Amniotic epithelial cell (primary cell): Measurements from ENCODE around the gene FSTL3.
"Not testable (repeated sequence)": the region's sequence is repeated elsewhere in the genome, so short reads cannot be mapped to it uniquely, and the experiment has no call there.

Experiments used
- DNase-seq: peaks from one replicate; pipeline ENCODE4 v3.0.0-alpha.2; 2010; ENCODE audit warnings: low read depth

The FSTL3 gene

DNA sequence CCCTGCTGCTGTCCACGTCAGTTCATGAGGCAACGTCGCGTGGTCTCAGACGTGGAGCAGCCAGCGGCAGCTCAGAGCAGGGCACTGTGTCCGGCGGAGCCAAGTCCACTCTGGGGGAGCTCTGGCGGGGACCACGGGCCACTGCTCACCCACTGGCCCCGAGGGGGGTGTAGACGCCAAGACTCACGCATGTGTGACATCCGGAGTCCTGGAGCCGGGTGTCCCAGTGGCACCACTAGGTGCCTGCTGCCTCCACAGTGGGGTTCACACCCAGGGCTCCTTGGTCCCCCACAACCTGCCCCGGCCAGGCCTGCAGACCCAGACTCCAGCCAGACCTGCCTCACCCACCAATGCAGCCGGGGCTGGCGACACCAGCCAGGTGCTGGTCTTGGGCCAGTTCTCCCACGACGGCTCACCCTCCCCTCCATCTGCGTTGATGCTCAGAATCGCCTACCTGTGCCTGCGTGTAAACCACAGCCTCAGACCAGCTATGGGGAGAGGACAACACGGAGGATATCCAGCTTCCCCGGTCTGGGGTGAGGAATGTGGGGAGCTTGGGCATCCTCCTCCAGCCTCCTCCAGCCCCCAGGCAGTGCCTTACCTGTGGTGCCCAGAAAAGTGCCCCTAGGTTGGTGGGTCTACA is 6.6 kb downstream of the FSTL3 start:
- DNase-seq = no peak

DNA sequence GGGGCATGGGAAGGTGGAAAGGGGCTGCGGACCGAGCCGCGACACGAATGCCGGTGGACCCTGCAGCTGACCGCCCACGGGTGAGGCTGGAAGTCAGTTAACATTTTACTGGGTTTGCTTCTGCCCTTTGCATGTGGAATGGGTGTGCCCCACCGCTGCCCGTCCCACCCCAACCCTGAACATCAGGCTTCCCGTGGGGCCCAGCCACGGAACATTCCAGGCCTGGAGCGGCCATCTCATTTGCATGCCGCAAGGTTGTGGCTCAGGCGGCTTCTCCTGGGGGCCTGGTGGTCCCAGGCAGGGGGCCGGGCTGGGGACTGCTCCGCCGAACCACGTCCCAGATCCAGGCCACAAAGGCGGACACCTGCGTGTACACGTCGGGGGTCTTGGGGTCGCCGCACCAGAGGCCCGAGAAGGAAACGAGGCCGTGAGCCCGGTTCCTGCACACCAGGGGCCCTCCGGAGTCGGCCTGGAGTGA is 9.3 kb downstream of the FSTL3 start:
- no peak for DNase-seq

DNA sequence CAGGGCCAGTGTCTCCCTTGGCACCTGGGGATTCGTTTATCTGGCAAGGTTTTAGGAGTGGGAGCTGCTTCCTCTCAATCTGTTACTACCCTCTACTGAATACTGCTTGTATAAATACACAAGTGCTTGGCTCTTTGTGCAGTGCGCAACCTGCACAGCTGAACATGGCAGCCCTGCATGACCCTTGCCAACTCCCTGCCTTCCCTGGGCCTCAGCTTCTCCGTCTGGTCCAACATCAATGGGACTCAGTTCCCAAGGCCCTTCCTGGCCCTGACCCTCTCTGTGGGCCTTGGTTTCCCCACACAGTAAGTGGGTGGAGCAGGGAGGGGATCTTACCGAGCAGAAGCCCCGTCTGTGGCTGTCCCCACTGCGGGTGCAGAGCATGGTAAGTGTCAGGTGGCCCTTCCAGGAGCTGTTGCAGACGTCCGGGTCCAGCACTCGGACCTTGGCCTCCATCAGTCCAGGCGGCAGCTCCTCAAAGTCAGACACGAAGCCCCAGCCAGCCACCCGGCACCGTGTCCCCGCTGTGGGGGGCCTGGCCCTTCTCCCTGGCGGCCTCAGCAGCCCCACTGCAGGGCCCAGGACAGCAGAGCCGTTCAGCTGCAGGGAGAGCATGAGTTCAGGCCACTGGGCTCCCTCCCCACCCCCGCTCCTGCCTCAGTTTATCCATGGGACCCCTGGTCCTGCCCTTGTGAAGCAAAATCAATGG is 10.6 kb downstream of the FSTL3 start:
- no peak for DNase-seq

DNA sequence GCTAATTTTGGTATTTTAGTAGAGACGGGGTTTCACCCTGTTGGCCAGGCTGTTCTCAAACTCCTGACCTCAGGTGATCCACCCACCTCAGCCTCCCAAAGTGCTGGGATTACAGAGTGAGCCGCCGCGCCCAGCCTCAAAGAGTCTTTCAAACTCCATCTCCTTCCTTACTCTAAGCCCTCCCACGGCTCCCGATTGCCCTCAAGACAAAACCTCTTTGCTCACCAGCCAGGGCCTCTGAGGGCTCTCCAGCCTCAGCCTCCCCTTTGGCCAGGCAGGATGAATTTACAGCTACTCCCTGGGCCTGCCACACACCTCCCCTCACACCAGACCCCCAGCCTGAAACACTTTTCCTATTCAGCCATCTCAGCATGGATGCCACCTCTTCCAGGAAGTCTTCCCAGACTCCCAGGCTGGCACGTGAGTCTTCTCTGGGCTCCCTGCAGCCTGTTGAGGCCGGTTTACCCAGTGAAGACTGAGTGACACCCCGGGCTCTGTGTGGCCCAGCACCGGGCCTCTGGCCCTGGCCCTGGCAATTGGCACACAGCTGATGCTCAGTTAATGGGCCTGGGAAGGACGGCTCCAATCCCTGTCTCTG is 11.5 kb downstream of the FSTL3 start:
- no peak for DNase-seq

DNA sequence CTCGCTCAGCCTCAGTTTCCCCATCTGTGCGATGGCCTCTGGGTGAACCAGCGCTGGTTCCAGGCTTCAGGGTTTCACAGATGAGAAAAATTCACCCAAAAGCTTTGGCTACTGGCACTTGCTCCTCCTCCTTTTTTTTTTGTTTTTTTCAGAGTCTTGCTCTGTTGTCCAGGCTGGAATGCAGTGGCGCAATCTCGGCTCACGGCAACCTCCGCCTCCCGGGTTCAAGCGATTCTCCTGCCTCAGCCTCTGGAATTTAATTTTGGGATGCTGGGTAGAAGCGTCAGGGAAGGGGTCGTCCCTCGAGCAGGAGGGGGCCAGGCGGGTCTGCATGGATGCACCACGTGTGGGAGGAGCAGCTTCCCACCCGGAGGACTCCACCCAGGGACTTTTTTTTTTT is 12.0 kb downstream of the FSTL3 start:
- DNase-seq = no peak

DNA sequence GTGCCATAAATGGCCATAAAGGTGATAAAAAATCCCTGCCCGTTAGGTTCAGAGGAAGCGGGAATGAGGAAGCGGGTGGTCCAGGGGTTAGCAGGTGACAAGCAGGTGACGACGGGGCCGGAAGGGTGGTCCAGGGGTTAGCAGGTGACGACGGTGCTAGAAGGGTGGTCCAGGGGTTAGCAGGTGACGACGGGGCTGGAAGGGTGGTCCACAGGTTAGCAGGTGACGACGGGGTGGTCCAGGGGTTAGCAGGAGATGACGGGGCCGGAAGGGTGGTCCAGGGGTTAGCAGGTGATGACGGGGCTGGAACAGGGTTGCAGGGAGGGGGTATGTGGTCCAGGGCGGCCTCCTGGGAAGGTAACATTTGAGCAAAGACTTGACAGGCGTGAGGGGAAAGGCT is 12.8 kb downstream of the FSTL3 start:
- no peak for DNase-seq

DNA sequence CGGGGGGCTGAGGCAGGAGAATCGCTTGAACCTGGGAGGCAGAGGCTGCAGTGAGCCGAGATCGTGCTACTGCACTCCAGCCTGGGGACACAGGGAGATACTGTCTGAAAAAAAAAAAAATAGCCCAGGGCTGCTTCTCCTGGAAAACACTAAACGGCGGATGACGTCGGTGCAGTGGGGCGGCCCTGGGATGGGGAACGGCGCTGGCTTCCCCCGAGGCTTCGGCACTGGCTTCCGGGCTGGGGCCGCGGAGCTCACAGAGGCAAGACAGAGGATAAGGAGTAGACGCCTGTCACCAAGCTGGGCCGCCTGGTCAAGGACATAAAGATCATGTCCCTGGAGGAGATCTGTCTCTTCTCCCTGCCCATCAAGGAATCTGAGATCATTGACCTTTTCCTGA is 14.0 kb downstream of the FSTL3 start:
- DNase-seq = no peak

DNA sequence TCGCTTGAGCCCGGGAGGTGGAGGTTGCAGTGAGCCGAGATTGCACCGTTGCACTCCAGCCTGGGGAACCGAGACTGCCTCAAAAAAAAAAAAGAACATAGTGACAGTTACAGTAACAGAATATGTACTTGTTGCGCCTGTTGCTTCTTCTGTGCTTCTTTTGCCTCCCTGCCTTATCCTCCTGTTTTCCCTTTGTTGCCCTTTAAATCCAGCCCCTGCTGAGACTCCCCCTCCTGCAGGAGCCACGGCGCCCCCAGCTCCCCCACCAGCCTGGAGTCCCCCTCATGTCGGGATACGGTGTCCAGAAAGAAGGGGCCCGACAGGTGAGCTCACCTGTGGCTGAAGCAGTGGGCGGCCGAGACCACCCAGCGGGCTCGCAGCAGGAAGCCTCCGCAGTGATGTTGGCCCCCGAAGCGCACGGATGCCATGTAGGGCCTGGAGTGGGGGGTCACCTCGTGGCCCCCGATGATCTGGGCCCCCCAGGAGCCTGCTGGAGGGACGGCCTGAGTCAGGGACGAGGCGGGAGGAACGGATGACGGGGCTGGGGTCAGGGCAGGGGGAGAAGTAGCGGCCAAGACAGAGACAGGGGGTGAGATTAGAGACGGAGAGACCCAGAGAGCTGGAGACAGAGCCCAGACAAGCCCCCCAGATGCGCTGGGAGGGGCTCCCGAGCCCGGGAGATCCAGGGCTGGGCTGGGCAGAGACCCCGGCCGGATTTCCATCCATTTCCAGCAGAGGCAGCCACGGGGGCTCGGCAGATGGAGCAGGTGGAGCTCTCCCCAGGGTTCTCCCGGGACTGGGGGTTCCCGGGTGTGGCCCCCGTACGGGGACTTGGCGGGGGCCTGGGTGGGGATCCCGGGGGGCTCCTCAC is 18.5 kb downstream of the FSTL3 start:
- DNase-seq = no peak

DNA sequence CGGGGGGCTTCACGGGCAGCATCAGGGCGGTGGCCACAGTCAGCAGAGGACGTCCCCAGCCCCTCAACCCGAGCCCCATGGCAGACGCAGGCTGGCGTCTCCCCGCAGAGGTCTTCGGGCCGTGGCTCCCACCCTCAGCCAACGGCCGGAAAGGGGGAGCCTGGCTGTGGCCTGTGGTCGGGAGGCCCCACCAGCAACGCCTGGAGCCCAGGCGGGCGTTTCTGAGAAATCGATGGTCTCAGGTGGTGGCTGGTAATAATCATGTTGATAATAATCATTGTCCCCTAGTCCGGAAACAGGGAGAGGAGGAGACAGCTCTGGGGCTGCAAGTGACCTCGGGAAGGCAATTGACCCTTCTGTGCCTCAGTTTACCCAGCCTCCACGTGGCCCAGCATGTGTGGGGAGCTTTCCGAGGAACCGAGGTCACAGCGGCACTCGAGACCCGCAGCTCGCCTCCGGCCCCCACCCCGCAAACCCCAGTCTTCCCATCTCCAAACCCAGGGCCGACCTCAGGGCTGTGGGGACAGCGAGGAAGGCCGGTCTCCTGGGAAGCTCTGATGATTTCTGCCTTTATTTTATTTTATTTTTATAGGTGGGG is 19.3 kb downstream of the FSTL3 start, which contains the start of gene PRSS57:
Gene PRSS57, minus strand, starts transcription at position 101 of the 598 bp plus-strand sequence. Its CDS starts 22 bp downstream, at position 79.
- DNase-seq = no peak

DNA sequence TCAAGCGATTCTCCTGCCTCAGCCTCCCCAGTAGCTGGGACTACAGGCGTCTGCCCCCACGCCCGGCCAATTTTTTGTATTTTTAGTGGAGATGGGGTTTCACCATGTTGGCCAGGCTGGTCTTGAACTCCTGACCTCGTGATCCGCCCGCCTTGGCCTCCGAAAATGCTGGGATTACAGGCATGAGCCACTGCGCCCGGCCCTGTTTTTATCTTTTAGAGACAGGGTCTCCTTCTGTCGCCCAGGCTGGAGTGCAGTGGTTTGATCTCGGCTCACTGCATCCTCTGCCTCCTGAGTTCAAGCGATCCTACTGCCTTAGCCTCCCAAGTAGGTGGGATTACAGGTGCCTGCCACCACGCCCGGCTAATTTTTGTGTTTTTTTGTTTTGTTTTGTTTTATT is 22.3 kb downstream of the FSTL3 start:
- not testable (repeated sequence) for DNase-seq

DNA sequence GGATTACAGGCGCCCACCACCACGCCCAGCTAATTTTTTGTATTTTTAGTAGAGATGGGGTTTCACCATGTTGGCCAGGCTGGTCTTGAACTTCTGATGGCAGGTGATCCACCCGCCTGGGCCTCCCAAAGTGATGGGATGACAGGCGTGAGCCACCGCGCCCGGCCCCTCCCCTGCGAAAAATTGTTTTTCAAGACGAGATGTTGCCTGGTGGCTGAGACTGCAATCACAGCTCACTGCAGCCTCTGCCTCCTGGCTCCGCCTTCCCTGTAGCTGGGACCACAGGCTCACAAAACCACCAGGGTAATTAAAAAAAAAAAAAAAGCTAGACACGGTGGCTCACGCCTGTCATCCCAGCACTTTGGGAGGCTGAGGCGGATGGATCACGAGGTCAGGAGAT is 23.7 kb downstream of the FSTL3 start:
- DNase-seq = not testable (repeated sequence)

DNA sequence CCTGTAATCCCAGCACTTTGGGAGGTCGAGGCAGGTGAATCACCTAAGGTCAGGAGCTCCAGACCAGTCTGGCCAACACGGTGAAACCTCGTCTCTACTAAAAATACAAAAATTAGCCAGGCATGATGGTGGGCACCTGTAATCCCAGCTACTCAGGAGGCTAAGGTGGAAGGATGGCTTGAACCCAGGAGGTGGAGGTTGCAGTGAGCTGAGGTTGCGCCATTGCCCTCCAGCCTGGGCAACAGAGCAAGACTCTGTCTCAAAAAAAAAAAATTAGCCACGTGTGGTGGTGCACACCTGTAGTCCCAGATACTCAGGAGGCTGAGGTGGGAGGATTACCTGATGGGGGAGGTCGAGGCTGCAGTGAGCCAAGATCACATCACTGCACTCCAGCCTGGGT is 26.7 kb downstream of the FSTL3 start:
- not testable (repeated sequence) for DNase-seq

DNA sequence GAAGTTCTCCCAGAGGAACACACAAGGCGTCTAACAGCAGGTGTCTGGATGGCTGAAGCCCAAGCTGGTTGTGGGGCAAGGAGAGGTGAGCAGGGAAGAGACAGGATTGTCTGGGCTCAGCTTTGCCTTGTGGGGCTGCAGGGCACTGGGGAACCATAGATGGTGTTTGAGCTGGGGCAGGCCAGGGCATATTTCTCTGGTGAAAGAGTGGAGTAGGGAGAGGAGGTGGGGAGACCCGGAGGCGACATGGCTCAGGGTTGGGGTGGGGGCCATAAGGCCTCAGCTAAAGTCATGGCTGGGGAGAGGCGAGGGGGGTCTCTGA is 27.1 kb downstream of the FSTL3 start:
- no peak for DNase-seq

DNA sequence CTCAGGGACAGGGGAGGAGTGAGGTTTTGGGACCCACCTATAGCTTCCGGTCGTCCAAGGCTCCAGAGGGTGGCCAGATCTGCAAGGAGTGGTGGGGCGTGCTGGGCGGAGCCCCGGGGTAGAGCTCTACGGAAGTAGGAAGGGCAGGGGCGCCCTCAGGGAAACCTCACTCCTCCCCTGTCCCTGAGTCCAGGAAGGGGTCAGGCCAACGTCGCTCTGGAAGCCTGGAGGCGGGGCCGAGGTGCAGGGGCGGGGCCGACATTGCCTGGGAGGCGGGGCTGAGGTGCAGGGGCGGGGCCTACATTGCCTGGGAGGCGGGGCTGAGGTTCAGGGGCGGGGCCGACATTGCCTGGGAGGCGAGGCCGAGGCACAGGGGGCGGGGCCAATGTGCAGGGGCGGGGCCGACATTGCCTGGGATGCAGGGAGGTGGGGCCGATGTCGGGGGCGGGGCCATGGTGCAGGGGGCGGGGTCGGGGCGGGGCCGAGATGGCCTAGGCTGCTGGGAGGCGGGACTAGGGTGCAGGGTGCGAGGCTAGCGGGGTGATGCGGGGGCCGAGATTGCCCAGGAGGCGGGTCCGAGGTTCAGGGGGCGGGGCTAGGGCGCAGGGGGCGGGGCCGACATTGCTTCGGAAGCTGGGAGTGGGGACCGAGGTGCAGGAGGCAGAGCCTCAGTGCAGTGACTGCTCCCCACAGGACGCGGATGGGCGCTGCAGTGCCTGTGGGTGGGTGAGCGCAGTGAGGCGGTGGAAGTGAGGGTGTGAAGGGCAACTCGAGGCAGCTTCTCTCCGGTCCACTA is 27.7 kb downstream of the FSTL3 start:
- peak; percentile 37 for DNase-seq

DNA sequence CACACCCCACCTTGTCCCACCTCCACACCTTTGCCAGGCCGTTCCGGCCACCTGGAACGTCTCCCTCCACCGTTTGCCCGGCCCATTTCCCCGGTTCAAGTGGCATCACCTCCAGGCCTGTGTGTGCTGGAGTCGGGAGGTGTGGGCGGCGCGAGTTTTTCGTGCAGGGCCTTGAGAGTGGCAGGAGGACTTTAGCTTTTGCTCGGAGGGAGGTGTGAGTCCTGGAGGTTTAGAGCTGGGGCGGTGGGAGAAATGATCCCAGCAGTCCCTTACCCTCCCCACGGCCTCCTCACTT is 28.2 kb downstream of the FSTL3 start:
- DNase-seq = no peak

DNA sequence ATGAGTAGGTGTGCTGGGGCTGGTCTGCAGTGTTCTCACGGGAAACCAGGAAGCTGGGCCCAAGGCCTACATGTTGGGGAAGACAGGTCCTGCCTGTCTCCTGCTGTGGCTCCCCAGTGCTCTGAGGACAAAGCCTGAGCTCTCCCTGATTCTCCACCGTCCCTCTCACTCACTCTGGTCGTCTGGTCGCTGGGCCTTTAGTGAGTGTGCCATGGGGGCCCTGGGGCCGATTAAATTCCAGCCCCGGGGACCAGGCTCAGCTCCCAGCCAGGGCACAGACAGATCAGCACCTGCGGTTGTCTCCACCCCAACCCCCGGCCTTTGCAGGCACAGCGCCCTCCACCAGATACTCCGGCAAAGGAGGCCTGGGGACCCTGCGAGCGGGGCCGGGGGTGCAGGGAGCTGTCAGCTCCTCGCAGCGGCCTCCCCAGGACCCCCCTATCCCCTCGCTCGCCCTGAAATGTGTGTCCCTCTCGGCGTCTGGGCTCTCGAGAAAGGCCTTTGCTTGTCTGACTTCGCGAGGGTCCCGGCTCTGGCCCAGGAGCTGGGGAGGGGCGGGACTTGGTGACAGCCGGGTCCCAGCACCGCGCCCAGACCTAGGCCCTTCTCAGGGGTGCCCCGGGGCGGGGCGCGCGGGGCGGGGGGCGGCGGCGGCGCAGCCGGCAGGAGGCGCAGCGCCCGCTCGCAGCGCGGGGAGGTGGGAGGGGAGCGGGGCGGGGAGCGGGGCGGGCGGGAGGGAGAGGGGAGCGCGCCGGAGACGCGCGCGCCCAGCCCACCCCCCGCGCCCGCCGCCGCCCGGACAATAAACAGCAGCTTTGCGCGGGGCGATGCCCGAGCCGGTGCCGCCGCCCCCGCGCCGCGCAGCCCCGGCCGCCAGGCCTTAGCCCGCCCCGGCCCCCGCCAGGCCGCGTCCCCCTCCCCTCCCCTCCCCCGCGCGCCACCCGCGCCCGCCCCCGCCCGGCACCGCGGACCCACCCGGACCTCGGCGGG is 32.3 kb downstream of the FSTL3 start, which contains the start of gene PALM:
Gene PALM, plus strand, starts transcription at position 782 of the 990 bp plus-strand sequence. CDS start 212 bp downstream, outside the sequence.
- DNase-seq = no peak

DNA sequence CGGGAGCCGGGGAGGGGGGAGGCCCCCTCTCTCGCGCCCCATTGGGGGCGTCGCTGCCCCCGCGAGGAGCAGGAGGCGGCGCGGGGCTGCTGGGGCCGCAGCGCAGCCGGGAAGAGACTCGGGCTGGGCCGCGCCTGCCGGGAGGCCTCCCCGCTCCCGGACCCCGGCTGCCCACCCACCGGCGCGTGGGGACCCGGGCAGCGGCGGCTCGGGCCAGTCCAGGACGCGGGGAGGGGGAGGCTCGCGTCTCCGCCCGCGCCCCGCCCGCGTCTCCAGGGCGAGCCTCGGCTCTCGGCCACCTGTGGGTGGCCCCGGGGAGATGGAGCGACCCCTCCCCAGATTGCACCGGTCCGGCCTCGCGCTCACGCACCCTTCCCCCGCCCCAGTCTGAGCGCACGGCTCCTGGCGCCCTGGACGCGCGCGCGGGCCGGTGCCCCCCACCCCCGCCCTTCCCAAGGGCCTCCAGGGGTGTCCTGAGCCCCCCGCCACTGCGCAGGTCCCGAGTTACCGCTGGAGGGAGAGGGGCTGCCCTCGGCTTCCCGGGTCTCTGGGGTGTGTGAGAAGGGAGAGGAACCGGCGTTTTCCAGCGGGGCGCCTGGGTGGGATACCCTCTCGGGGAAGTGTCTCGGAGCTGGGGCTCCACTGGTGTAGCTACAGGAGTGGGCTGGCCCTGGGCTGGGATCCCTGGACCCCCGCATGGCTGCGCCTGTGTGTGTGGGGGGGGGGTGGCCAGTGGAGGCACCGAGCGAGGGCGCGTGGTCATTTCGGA is 33.2 kb downstream of the FSTL3 start:
- DNase-seq = no peak

DNA sequence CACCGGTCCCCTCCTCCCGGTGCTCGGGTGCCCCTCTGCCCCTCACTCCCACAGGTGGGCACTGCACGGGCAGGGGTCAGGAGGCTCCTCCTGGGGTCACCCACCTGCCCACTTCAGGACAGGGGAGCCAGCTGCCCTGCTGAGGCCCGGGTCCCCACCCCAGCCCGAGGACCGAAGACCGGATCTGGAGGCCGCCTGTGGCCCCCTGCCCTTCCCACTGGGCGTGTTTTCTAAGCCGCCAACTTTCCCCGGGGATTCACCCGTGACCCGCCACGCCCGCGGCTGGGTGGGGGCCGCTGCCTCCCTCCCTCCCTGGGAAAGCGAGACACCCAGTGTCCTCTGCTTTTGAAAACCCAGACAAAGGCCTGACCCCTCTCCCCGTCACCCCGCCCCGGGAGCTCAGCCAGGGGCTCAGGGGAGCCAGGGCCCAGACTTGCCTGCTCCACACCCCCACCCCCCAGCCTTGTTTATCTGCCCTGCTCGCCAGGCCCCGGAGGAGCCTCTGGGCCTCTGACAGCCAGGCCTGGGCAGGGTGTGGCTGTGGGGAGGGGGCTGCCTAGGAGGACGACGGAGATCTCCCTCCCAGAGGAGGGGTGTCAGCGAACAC is 33.9 kb downstream of the FSTL3 start:
- no peak for DNase-seq

DNA sequence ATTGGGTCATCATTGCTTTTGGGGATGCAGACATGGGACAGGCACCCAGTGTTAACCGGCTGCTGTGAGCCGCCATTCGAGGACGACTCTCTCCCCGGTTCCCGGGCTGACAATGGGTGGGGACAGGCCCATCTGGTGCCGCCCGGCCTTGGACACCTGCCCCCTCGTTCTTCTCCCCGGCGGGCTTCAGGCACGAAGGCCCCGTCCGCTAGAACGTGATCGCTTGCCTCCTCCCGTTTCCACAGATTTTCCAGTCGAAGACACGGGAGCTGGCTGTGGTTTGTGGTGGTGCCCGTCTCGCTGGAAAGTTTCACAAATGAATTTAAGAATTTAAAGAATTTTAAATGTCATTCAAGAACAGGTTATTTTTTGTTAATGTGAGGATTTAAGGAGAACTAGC is 34.6 kb downstream of the FSTL3 start:
- peak; percentile 39 for DNase-seq
